GM12892 (cell line): ENCODE measurements around the gene HNMT.

Experiments
- DNase-seq: peaks from one replicate; pipeline ENCODE4 v3.0.0; 2011; ENCODE audit not compliant: insufficient read length
- FAIRE-seq: peaks from 2 replicates; lab custom pipeline; 2011; peaks lifted over from hg19 to GRCh38; lab: Jason Lieb, UNC
- POLR2A ChIP-seq: IDR thresholded peaks from 2 replicates; pipeline ENCODE4 v1.6.1; 2011; ENCODE audit warnings: low read depth, low read length, control low read depth
- POLR2AphosphoS5 ChIP-seq: IDR thresholded peaks from 2 replicates; pipeline ENCODE4 v1.6.1; 2011; ENCODE audit warnings: low read depth, low read length, control low read depth
- TAF1 ChIP-seq: IDR thresholded peaks from 2 replicates; pipeline ENCODE4 v1.6.1; 2011; ENCODE audit warnings: low read depth, mild to moderate bottlenecking, control low read depth, low read length, borderline replicate concordance

Gene HNMT

DNA sequence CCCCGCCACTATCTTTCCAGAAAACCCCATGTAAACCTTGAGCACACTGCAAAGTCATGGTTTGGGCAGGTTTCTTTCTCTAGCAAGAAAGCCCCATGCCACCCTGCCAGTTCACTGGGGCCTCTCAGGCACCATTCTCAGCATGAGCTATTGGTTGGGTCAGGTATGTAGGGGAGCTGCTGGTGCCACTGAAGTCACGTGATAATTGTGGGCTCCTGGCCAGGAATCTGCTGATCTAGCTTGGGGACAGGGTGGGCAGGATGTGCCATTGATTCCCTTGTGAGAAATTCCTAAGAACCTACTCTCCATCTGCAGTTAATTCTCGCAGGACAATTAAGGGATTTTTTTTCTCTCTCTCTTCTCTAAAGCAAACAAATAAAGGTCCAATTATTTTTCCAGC, 26.5 kb upstream of the HNMT start:
- DNase-seq: no peak
- FAIRE-seq: no peak
- TF ChIP-seq POLR2A: no peak
- no peak for TF ChIP-seq POLR2AphosphoS5
- TF ChIP-seq TAF1: no peak

DNA sequence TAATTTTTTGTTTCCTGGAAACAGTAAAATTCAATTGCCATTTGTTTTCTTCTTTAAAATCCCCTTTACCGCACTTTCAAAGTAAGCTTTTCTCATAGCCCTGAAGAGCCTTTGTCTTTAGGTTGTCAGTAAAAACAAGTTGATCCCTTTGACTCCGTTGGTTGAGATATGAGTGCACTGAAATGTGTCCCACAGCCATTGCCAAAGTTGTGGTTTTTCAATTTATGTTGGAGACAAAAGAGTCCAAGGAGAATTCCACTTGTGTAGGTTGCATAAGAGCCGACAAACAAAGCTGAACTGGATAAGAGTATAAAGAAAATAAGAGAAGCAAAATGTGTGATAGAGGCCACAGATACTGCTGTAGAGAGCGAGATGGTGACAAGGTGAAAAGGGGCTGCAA, 26.1 kb upstream of the HNMT start:
- no peak for FAIRE-seq
- TF ChIP-seq POLR2AphosphoS5 (no peak), TAF1 (no peak), POLR2A (no peak)
- DNase-seq: no peak

DNA sequence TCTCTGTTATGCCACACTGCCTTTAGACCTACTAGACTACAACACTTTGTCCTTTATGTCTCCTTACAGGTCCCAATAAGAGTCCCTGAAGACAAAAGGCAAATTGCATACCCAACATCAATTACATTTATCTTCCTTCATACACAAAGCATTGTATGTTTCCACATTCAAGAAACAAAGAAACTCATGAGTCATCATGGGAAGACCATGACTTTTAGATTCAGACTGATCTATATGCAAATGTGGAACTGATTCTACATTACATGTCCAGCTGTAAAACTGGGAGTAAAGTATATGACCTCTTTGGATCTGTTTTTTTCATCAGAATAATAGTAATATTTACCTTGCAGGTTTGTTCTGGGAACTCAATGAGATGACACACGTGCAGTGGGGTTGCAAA, 25.2 kb upstream of the HNMT start:
- no peak for FAIRE-seq
- TF ChIP-seq POLR2AphosphoS5: no peak
- no peak for TF ChIP-seq POLR2A
- no peak for TF ChIP-seq TAF1

DNA sequence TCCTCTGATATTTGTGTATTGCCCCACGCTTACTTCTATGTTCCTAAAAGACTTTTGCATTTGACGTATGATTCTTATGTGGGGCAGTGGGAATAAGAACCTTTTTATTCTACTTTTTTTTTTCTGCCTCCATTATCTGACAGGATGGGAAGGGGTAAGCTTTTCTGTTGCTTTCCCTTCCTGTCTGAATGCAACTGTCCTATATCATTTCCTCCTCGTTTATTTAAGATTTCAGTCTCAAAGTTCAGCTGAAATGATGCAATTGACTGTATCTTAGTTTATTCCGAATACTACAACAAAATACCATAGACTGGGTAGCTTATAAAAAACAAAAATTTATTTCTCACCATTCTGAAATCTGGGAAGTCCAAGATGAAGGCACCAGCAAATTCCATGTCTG, 24.1 kb upstream of the HNMT start:
- no peak for FAIRE-seq
- TF ChIP-seq TAF1: no peak
- no peak for DNase-seq

More for the DNA sequence above, 25.2 kb upstream of the HNMT start:
- no peak for DNase-seq

DNA sequence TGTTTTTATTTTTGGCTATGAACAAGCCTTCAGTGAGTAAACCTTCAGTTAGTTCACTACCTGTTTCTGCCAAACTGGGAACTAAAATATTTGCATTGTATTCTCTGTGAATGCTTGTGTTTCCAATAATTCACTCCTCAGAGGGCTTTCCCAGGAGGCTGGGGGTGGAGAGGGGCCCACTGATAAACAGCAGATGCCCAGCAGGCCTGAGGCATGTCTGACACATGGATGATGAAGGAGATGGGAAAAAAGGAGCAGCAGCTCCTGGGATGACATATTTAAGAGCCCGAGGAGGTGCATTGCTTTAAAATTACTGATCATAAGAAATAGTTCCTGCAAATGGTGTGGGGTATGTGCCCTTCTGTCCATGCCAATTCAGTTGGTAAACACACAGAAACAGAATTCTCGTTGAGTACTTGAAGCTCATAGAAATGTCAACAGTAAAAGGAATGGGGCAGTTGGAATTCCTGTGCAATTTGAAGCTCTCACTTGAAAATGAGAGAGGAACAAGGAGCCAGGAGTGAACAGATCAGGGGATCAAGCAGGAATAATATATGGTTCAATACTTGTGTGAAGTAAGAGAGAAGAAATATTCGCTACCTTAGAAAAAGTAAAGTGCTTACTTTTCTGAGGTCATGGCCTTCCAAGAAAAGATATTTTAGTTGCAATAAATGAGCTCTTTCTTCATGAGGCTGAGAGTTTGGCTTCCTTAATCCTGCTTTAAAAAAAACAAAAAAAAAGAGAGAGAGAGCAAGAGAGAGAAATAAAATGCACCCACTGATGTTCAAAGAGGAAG, 22.0 kb upstream of the HNMT start:
- TF ChIP-seq TAF1: no peak
- no peak for TF ChIP-seq POLR2AphosphoS5
- no peak for TF ChIP-seq POLR2A
- DNase-seq (no peak), FAIRE-seq (no peak)

DNA sequence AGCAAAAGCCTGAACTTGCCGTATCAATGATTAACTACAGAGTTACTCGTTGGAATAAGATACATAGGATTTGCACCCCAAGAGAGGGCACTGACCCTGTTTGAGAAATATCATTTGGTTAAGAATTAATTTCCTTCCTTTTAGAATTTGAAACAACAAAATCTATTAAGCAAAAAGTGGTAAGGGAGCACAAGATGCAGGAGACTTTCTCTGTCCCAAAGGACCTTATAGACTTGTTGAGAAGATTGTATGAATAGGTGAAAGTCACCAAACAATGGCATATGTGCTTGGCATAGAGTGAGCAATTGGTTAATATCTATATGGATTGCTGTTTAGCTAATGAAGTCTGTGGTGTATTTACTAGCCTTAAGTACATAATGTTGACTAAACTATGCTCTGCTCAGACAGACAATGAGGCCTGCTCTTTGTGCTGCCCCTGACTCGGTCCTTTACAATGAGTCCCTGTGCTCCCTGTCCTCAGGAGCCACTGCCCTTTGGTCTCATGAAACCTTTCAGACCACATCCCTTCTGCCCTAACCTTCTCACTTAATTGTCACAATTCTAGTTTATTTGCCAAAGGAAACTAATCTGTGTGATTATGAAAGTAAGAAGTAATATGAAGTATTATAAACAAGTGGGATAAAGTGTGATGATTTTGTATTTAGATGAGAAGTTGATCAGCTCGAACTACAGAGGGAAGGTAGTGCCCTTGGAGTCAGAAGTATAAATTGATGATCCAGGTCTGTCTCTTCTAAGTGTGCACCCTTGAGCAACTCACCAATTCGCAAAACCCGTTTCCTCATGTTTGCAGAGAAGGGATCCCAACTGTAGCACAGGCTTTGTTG, 21.2 kb upstream of the HNMT start:
- FAIRE-seq (no peak), DNase-seq (no peak)
- TF ChIP-seq TAF1: no peak
- no peak for TF ChIP-seq POLR2A
- TF ChIP-seq POLR2AphosphoS5: no peak

DNA sequence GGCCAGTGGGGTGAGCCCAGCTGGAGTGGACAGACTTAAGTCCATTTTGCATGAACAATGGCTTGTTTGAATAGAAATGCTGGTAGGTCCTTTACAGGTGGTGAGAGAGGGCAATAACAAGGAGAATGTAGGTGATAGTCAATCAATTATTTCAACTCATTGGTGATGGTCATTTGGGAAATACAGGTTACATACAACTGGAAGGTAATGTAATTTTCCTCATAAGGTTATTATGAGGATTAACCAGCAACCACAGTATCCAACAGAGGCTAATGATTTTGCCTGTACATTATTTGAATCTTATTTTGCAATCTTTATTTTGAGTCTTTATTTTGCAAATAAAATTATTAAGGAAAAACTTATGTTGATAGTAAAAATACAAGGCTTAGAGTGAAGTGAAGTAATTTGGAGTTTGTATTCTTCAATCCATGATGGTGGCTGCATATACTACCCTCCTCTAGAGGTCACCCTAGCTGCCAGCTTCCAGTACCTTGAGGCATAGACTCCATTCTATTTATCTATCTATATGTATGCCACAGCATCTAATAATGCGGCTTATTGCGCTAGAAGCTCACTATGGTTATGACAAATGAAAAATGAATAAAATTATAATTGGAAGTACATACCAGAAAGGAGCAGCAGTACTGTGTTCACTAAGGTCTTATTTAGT, 20.5 kb upstream of the HNMT start:
- no peak for TF ChIP-seq TAF1
- no peak for TF ChIP-seq POLR2AphosphoS5
- DNase-seq (no peak), FAIRE-seq (no peak)

DNA sequence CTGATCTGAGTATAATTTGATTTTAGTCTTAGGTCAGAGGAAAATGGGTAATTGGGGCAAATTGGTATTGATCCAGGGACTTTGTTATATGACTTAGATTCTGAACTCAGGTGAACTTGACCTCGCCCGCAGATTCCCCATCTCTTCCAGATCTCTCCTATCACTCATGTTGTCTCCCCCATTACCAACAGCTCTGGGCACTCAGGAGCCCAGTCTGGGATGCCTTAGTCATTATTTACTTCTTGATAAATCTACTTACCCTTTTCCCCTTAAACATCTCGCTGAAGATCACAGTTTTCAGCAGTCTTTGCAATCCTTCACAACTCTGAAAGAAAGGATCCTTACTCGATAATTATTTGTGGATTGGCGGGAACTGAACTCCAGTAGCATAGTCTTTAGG, 19.6 kb upstream of the HNMT start:
- FAIRE-seq (no peak), DNase-seq (no peak)
- TF ChIP-seq POLR2A (no peak), POLR2AphosphoS5 (no peak), TAF1 (no peak)

DNA sequence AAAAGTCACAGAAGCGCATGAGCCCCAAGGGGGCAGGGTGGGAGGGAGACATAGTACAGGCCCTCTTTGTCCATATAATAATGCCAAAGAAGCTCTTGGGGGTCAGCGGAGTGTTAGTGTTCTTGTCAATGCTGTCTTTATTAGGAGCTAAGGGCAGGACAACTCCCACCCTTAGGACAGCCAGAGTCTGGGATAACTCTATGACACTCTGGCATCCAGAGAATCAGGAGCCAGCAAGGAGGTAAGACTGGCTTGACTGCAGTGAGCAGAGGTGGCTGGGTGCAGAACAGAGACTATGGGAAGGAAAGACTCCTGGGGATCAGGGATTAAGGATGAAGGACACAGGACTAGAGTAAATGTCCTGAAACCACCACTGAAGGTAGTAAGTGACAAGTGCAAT, 19.0 kb upstream of the HNMT start:
- no peak for FAIRE-seq
- TF ChIP-seq POLR2A (no peak), TAF1 (no peak), POLR2AphosphoS5 (no peak)
- no peak for DNase-seq

DNA sequence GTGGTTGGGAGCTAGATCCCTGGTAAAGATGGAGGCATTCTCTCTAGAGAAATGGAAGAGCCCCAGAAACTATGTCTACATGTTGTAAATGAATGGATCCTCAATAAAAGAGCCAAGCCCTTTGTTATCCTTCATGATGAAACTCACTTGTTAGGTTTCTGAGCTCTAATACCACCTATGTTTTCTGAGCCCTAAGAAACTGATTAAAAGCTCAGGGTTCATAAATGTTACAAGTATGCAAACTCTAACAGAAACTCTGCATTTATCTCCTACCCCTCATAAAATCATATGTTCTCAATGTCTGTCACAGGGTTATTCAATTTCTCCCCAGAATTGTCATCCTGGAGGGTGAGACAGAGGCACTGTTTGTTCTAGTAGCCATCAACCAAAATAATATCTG, 18.0 kb upstream of the HNMT start:
- no peak for DNase-seq
- FAIRE-seq: no peak
- TF ChIP-seq POLR2A: no peak
- no peak for TF ChIP-seq TAF1
- TF ChIP-seq POLR2AphosphoS5: no peak

DNA sequence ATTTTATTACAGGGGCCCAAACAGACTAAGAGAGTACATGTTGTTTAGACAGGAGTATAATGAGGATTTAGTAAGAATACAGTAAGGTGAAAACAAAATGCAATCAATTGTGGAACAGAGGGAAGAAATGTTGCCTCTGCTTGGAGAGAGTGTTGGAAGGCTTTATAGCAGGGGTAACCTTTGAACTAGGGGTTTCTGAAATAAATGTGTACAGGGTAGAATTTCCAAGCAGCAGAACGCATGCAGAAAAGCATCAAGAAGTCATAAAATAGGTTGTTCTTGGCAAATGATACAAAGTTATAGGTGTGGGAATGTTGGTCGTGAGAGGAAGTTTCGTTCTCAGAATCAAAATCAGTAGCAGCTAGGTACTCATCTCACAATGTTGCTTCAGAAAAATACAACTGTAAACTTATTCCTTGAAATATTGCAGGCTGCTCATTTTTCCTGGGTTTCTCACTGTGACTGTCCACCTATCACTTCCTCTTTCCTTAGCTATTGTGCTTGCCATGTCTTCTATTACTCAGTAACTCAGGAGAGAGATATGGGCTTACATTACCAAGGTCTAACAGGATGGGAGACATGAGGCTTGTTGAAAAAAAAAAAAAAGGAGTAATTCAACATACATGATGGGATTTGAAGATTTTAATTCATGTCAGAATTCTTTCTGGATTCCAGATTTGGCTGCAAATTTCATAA, 17.1 kb upstream of the HNMT start:
- no peak for DNase-seq
- FAIRE-seq: no peak
- TF ChIP-seq POLR2A (no peak), POLR2AphosphoS5 (no peak), TAF1 (no peak)
